Measurements from ENCODE around the gene MYMK. TPM values are rescaled to one million over a fixed set of nuclear protein-coding genes. Genes with fewer than 3 reads are reported as not detected.

MYMK gene
- total and polyA plus RNA-seq, 2 of the 13 experiments (the other 11 are each of a cell fraction or from before 2014, with no cell fraction given), result not detected

GRCh38 chr9:133526721-133527321 is 2.1 kb upstream of the MYMK start:
- ATAC-seq, result no peak
- H3K4me3 ChIP-seq (replicated peaks in 1 of 3; ENCODE audit: insufficient read depth in 1 of 3, low read depth in 2 of 3, low read length in 3 of 3), result no peak overlapping the region
- no peaks in the 10 kb centered on the region for H3K79me2 ChIP-seq (ENCODE audit: insufficient read depth, low read length)
- H3K9me3 ChIP-seq (ENCODE audit: low read length), result no peaks in the 10 kb centered on the region
- intact Hi-C loops (cut with micrococcal nuclease; ENCODE audit: unreplicated experiment), result no loop called here
- POLR2A ChIA-PET, result no interaction called here
- no peak overlapping the region for H3K27ac ChIP-seq (ENCODE audit: extremely low read length, insufficient read depth, low read length)
- no peaks in the 10 kb centered on the region for H4K20me1 ChIP-seq (ENCODE audit: insufficient read depth, low read length)
- CTCF ChIA-PET (ENCODE audit: low intra/inter-chr PET ratio, low total read pairs), result no interaction called here
- H2AFZ ChIP-seq (ENCODE audit: low read length), result no peak overlapping the region
- no TSS peak for BruUV-seq (replicated peaks)
- no peak overlapping the region for H3K9ac ChIP-seq (ENCODE audit: insufficient read depth, low read depth, low read length)
- 13% methylated on average over 13 of the region's 21 CpGs for WGBS (ENCODE audit: low lambda C conversion rate)
- H3K4me2 ChIP-seq (ENCODE audit: low read depth, low read length), result no peak overlapping the region
- no peaks in the 10 kb centered on the region for H3K36me3 ChIP-seq (replicated peaks in 1 of 2; ENCODE audit: control insufficient read depth in 1 of 2, insufficient read depth in 2 of 2, low read length in 2 of 2)
- TF ChIP-seq ZNF687 (CRISPR knock-in tag; IDR thresholded peaks at IDR 0.05), result 0 out of 2 replicates have a peak, but pooled peaks have one; percentile 9
- TF ChIP-seq ZNF672 (CRISPR knock-in tag; IDR thresholded peaks at IDR 0.05), result no peak
- TF ChIP-seq GABPB1 (CRISPR knock-in tag; IDR thresholded peaks at IDR 0.05), result peak; percentile 14; the same call in 1 of the 2 replicates
- no peak for TF ChIP-seq ZFP62 (CRISPR knock-in tag; IDR thresholded peaks at IDR 0.05)
- TF ChIP-seq THAP11 (CRISPR knock-in tag; IDR thresholded peaks at IDR 0.05), result no peak
- H3K27me3 ChIP-seq (ENCODE audit: control insufficient read depth in 1 of 2, insufficient read depth in 2 of 2, low read length in 2 of 2), result peaks cover 32 to 96% of the 10 kb centered on the region in 2 experiments; a peak in 4 of 5 replicates
- peaks cover 39% of the 10 kb centered on the region for H3K4me1 ChIP-seq (ENCODE audit: insufficient read depth, low read length)
- in situ Hi-C loops (cut with HindIII; ENCODE audit: extremely low pct_ligation_motif_present, low pct_unique_long_range_greater_than_20kb), result loop anchor here (25.0 kb wide), 1 partner anchor 210 kb away; the partner anchor contains the start of gene SARDH
- DNase-seq (ENCODE audit: low spot score), result no peak
- no peak for FAIRE-seq
